ENCODE data around the gene MCM8.
"Not testable (repeated sequence)": the region's sequence is repeated elsewhere in the genome, so short reads cannot be mapped to it uniquely, and the experiment has no call there.

Gene MCM8

GRCh38 chr20:6006603-6006949 lies 56.1 kb downstream of the MCM8 start:
- DNase-seq (ENCODE audit: low read depth in 2 of 2): no peak

GRCh38 chr20:6007094-6007528 lies 56.7 kb downstream of the MCM8 start:
- DNase-seq (ENCODE audit: low read depth in 2 of 2): no peak

- DNase-seq (ENCODE audit: low read depth in 2 of 2): no peak
These were observed 57.2 kb downstream of the MCM8 start for GRCh38 chr20:6007529-6008103.

GRCh38 chr20:6008254-6008653 lies 57.8 kb downstream of the MCM8 start:
- DNase-seq (ENCODE audit: low read depth in 2 of 2): no peak

DNA sequence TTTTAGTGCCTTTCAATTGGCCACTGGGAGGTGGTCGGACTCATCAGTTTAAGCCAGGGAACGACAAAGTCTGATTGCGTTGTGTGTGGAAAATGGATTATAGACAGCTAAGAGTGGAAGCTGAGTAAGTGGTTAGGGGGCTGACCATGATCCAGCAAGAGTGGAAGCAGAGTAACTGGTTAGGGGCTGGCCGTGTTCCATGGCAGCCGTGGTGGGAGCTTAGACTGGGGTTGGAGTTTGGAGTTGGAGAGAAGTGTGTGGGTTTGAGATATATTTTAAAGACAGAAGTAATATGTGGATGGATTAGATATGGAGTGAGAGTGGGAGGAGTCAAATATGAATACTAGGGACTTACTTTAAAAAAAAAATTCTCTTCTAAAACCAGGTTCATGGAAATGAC lies 61.7 kb downstream of the MCM8 start:
- no peak for DNase-seq (ENCODE audit: low read depth in 2 of 2)

- DNase-seq (ENCODE audit: low read depth in 2 of 2): no peak
These were observed 63.6 kb downstream of the MCM8 start for GRCh38 chr20:6014017-6014416.

DNA sequence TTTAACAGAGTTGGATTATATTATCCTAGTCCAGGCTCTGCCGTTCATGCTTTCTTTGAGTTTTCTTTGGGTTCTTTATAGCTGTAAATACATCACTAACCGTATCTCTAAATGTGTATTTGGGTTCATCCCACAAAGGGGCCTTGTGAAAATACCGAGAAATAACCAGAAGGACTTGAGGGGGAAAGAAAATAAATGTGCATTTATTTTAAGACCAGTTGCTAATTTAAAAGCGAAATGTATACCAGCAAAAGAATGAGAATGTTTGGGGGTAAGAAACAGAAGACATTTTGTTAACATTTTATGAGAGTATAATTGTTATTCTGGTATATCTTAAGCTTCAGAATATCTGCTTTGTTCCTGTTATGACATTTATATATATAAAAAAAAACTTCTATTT lies 64.5 kb downstream of the MCM8 start:
- no peak for DNase-seq (ENCODE audit: low read depth in 2 of 2)

DNA sequence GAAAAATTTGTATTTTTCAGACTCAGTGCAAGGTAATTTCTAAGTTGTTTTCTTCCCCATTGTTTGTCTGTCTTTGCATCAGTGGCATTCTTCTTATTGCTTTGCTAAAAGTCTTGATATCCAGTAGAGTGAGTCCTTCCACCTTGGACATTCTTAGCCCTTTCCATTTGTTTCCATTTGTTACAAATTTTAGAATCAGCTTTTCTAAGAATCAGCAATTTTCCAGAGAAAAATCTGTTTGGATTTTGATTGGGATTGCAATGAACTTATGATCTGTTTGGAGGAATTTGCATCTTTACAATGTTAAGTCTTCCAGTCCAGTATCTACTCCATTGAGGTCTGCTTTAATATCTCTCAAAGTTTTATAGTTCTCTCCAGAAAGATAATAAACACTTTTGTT lies 67.0 kb downstream of the MCM8 start:
- no peak for DNase-seq (ENCODE audit: low read depth in 2 of 2)

DNA sequence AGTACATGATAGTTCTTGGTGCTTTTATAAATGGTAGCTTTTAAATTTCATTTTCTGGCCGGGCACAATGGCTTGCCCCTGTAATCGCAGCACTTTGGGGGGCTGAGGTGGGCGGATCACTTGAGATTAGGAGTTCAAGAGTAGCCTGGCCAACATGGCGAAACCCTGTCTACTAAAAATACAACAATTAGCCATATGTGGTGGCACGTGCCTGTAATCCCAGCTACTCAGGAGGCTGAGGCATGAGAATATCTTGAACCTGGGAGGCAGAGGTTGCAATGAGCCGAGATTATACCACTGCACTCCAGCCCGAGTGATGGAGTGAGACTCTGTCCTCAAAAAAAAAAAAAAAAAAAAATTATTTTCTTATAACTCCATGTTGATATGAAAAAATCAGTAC lies 67.4 kb downstream of the MCM8 start:
- no peak for DNase-seq (ENCODE audit: low read depth in 2 of 2)

- DNase-seq (ENCODE audit: low read depth in 2 of 2): no peak
These were observed 74.3 kb downstream of the MCM8 start for GRCh38 chr20:6024768-6025167.

- DNase-seq (ENCODE audit: low read depth in 2 of 2): no peak
These were observed 75.6 kb downstream of the MCM8 start for GRCh38 chr20:6026051-6026450.

GRCh38 chr20:6028818-6029217 lies 78.4 kb downstream of the MCM8 start:
- DNase-seq (ENCODE audit: low read depth in 2 of 2): no peak

- DNase-seq (ENCODE audit: low read depth in 2 of 2): no peak
These were observed 79.1 kb downstream of the MCM8 start for GRCh38 chr20:6029538-6029937.

- no peak for DNase-seq (ENCODE audit: low read depth in 2 of 2)
These were observed 80.1 kb downstream of the MCM8 start for GRCh38 chr20:6030453-6031080.

DNA sequence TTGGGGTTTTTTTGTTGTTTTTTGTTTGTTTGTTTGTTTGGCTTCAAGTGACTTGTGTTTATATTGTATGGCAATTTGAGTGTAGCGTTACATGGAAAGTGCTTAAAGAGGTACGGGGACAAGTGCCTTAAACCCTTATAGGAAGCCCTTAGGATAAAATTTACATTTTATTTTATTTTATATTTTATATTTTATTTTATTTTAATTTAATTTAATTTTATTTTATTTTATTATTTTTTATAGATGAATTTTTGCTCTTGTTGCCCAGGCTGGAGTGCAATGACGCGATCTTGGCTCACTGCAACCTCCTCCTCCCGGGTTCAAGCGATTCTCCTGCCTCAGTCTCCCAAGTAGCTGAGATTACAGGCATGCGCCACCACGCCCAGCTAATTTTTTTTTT lies 82.5 kb downstream of the MCM8 start:
- DNase-seq (ENCODE audit: low read depth in 2 of 2): not testable (repeated sequence)

DNA sequence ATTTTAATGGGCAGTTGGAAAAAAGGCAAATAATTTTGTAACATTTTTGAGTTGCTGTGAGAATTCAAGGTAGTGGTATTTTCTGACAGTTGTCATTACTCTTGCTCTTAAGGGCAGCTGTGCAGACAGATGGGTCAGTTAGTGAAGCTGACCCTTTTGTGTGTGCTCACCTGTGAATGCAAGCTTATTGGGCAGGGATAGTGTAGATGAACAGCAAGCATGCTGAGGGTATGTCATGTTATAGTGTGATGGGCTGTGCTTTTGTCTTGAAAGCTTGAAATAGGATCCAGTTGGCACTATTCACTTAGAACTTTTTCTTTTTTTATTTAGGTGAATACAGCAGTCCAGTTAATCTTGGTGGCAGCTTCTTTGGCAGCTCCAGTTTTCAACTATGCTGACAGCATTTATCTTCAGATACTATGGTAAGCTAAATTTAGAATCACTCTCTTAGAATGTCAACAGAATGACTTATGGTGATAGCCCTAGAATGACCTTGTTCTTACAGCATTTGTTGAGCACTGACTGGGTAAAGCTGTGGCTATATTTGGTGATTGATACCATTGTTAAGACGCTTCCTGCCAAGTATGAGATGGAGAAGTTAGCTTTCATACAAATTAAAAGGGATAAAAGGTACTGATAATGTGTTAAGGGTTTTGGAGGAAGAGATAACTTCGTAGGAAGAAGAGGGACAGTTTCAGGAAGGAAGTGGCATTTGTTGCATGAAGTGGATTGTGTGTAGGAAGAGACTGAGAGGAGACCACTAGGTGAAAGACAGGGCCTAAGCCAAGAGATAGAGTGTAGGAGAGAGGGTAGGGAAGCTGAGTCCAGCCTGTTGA lies 83.9 kb downstream of the MCM8 start:
- no peak for DNase-seq (ENCODE audit: low read depth in 2 of 2)

- no peak for DNase-seq (ENCODE audit: low read depth in 2 of 2)
These were observed 85.8 kb downstream of the MCM8 start for GRCh38 chr20:6036213-6036612.

- no peak for DNase-seq (ENCODE audit: low read depth in 2 of 2)
These were observed 86.6 kb downstream of the MCM8 start for GRCh38 chr20:6037082-6037481.

GRCh38 chr20:6038256-6038655 lies 87.8 kb downstream of the MCM8 start:
- DNase-seq (ENCODE audit: low read depth in 2 of 2): no peak

GRCh38 chr20:6039766-6040165 lies 89.3 kb downstream of the MCM8 start:
- no peak for DNase-seq (ENCODE audit: low read depth in 2 of 2)

- no peak for DNase-seq (ENCODE audit: low read depth in 2 of 2)
These were observed 90.1 kb downstream of the MCM8 start for GRCh38 chr20:6040540-6040939.

DNA sequence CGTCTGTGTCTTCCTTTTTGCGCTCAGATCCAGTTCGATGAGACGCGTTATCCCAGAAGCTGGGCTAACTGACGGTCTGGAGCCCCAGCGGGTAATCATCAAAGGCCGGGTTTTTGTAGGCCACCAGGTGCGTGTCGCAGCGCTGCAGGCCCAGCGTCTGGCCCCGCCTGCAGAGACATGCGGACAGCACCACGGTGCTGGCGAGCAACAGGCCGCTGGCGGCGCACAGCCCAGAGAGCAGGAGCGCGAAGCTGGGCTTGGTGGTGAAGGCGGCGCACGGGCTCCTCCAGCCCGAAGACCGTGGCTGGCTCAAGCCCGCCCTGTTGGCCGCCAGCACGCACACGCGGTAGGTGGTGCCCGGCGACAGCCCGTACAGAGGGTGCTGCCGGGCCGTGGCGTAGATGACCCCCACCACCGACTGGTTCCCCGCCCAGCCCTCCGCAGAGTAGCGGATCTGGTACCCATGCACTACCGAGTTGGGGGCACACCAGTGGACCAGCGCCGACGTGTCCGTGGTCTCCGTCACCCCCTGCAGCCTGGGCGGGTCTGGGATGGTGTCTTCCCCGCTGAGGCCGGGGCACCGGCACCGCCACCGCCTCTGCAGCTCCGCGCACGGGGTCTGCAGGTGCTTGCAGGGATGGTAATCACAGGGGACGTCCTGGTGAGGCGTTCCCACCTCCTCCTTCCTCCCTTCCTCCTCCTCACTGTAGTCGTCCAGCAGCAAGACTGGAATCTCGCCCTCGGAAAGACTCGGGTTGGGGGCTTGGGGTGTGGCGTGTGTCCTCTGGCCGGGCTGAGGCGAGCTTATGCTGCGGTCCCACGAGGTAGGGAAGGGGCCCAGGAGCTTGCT lies 90.7 kb downstream of the MCM8 start:
- no peak for DNase-seq (ENCODE audit: low read depth in 2 of 2)

Measured in stimulated activated CD8-positive, alpha-beta memory T cell treated with anti-CD3 and anti-CD28 coated beads, Interleukin-2, amount 100 ng/mL, for 48 hours (primary cell).